IPS-20b (cell line): ENCODE data around the gene NDUFB10.

Experiments
- H3K27ac ChIP-seq: one replicate; pipeline ENCODE4 v1.5.1; 2013; ENCODE audit warnings: low read length
- H3K27me3 ChIP-seq: 2 replicates; pipeline ENCODE4 v1.6.1; 2013; ENCODE audit warnings: mild to moderate bottlenecking, low read length, inconsistent platforms; ENCODE audit not compliant: insufficient read depth
- H3K36me3 ChIP-seq: 2 replicates; pipeline ENCODE4 v1.6.1; 2013; ENCODE audit warnings: low read depth, mild to moderate bottlenecking, inconsistent platforms, low read length, moderate library complexity; ENCODE audit not compliant: insufficient read depth
- H3K4me1 ChIP-seq: 2 replicates; pipeline ENCODE4 v1.6.1; 2013; ENCODE audit warnings: mild to moderate bottlenecking, control low read depth, inconsistent platforms, low read length, moderate library complexity; ENCODE audit not compliant: insufficient read depth
- H3K4me3 ChIP-seq: 2 replicates; pipeline ENCODE4 v1.5.1; 2013; ENCODE audit warnings: mild to moderate bottlenecking, low read length, inconsistent platforms
- H3K9ac ChIP-seq: 2 replicates; pipeline ENCODE4 v1.6.1; 2013; ENCODE audit warnings: low read depth, mild to moderate bottlenecking, inconsistent platforms, low read length, moderate library complexity
- H3K9me3 ChIP-seq: 2 replicates; pipeline ENCODE4 v1.6.1; 2013; ENCODE audit warnings: mild to moderate bottlenecking, low read depth, low read length, inconsistent platforms; ENCODE audit not compliant: insufficient read depth

Gene NDUFB10

GRCh38 chr16:1985466-1986150, 26.3 kb downstream of the NDUFB10 start:
- Histone ChIP-seq H3K27me3 (peaks cover 51% of the 10 kb centered on the region), H3K9ac (peak overlapping the region; percentile 90; the same call in 1 of the 2 replicates), H3K4me1 (peaks cover 16% of the 10 kb centered on the region; the same call in 1 of the 2 replicates), H3K9me3 (no peaks in the 10 kb centered on the region), H3K27ac (no peak overlapping the region), H3K4me3 (peak overlapping the region; percentile 91; the same call in 1 of the 2 replicates), H3K36me3 (peaks cover 22% of the 10 kb centered on the region)

- Histone ChIP-seq H3K27me3 (peaks cover 49% of the 10 kb centered on the region), H3K9ac (no peak overlapping the region), H3K9me3 (no peaks in the 10 kb centered on the region), H3K36me3 (peaks cover 22% of the 10 kb centered on the region), H3K4me1 (peaks cover 21% of the 10 kb centered on the region; the same call in 1 of the 2 replicates), H3K27ac (no peak overlapping the region), H3K4me3 (no peak overlapping the region)
These were observed 27.9 kb downstream of the NDUFB10 start for GRCh38 chr16:1987198-1987597.

- peak within 1 kb of the TSS; percentile 68; the same call in 1 of the 2 replicates for H3K9ac ChIP-seq
- H3K27me3 ChIP-seq, result peaks cover 44% of the 10 kb centered on the region
- H3K36me3 ChIP-seq, result peaks cover 22% of the 10 kb centered on the region
- H3K4me1 ChIP-seq, result peaks cover 21% of the 10 kb centered on the region; the same call in 1 of the 2 replicates
- no peak within 1 kb of the TSS for H3K27ac ChIP-seq
- peak within 1 kb of the TSS; percentile 80 for H3K4me3 ChIP-seq
- H3K9me3 ChIP-seq, result no peaks in the 10 kb centered on the region
These were observed 30.1 kb downstream of the NDUFB10 start, which contains the start of gene SYNGR3 for GRCh38 chr16:1989209-1990100. SYNGR3 (plus strand) TSS chr16:1989970; CDS start chr16:1990103, 133 bp downstream.

- H3K4me1 ChIP-seq, result peaks cover 18% of the 10 kb centered on the region; the same call in 1 of the 2 replicates
- no peak overlapping the region for H3K27ac ChIP-seq
- peaks cover 21% of the 10 kb centered on the region for H3K36me3 ChIP-seq
- no peak overlapping the region for H3K9ac ChIP-seq
- peak overlapping the region; percentile 80; the same call in 1 of the 2 replicates for H3K4me3 ChIP-seq
- H3K9me3 ChIP-seq, result no peaks in the 10 kb centered on the region
- peaks cover 44% of the 10 kb centered on the region for H3K27me3 ChIP-seq
These were observed 30.7 kb downstream of the NDUFB10 start for GRCh38 chr16:1990101-1990350.

DNA sequence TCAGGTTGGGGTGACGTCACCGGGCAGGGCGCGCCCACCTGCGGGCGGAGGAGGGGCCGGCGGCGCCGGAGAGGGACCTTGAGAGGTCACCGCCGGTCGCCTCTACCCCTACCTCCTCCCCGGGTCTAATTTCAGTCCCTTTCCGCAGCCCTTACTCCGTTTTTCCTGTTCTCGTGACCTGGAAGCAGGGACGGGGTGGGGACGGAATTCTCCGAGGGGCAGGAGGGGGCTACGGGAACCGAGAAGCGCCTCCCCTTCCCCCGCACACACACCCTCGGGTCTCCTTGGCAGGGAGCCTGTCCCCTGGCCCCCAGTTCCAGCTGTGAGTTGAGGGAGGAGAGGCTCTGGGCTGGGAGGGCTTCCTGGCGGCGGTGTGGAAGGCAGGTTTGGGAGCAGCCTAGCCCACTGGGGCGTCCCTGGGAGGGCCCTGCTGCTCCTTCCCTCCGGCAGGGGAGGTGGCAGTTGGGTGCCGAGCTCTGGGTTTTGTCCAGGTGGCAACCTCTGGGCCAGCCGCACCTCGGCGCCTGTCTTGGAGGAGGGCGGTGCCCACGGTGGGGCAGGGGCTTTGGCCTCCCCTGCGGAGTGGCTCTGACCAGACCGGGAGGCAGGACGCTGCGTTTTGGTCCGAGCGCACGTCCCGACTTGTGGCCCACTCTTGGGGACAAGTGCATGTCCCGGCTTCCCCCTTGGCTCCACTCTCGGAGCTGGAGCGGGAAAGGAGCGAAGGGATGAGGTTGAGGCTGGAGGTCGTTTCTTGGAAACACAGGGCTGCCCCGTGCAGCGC, 31.2 kb downstream of the NDUFB10 start:
- H3K4me3 ChIP-seq, result peak overlapping the region; percentile 80

GRCh38 chr16:1991135-1991551, 31.8 kb downstream of the NDUFB10 start:
- H3K9me3 ChIP-seq, result no peaks in the 10 kb centered on the region
- H3K27me3 ChIP-seq, result peaks cover 44% of the 10 kb centered on the region
- H3K4me3 ChIP-seq, result peak overlapping the region; percentile 80
- peak overlapping the region; percentile 68; the same call in 1 of the 2 replicates for H3K9ac ChIP-seq
- H3K36me3 ChIP-seq, result peaks cover 10% of the 10 kb centered on the region
- H3K27ac ChIP-seq, result no peak overlapping the region
- H3K4me1 ChIP-seq, result peaks cover 17% of the 10 kb centered on the region; the same call in 1 of the 2 replicates

More for the DNA sequence above, 31.2 kb downstream of the NDUFB10 start:
- H3K9me3 ChIP-seq, result no peaks in the 10 kb centered on the region
- H3K9ac ChIP-seq, result peak overlapping the region; percentile 68; the same call in 1 of the 2 replicates
- peaks cover 17% of the 10 kb centered on the region; the same call in 1 of the 2 replicates for H3K4me1 ChIP-seq
- peaks cover 16% of the 10 kb centered on the region for H3K36me3 ChIP-seq
- peaks cover 44% of the 10 kb centered on the region for H3K27me3 ChIP-seq
- H3K27ac ChIP-seq, result no peak overlapping the region

- Histone ChIP-seq H3K27ac (no peak overlapping the region), H3K27me3 (peaks cover 44% of the 10 kb centered on the region), H3K9me3 (no peaks in the 10 kb centered on the region), H3K36me3 (peaks cover 5% of the 10 kb centered on the region), H3K4me3 (peak overlapping the region; percentile 80; the same call in 1 of the 2 replicates), H3K4me1 (peaks cover 17% of the 10 kb centered on the region; the same call in 1 of the 2 replicates), H3K9ac (no peak overlapping the region)
These were observed 32.2 kb downstream of the NDUFB10 start for GRCh38 chr16:1991588-1991947.

GRCh38 chr16:1991948-1992703, 32.8 kb downstream of the NDUFB10 start:
- H3K27ac ChIP-seq, result no peak overlapping the region
- peak overlapping the region; percentile 80; the same call in 1 of the 2 replicates for H3K4me3 ChIP-seq
- peaks cover 17% of the 10 kb centered on the region; the same call in 1 of the 2 replicates for H3K4me1 ChIP-seq
- no peaks in the 10 kb centered on the region for H3K9me3 ChIP-seq
- peak overlapping the region; percentile 59; the same call in 1 of the 2 replicates for H3K9ac ChIP-seq
- H3K36me3 ChIP-seq, result peaks cover 6% of the 10 kb centered on the region
- peaks cover 44% of the 10 kb centered on the region for H3K27me3 ChIP-seq

DNA sequence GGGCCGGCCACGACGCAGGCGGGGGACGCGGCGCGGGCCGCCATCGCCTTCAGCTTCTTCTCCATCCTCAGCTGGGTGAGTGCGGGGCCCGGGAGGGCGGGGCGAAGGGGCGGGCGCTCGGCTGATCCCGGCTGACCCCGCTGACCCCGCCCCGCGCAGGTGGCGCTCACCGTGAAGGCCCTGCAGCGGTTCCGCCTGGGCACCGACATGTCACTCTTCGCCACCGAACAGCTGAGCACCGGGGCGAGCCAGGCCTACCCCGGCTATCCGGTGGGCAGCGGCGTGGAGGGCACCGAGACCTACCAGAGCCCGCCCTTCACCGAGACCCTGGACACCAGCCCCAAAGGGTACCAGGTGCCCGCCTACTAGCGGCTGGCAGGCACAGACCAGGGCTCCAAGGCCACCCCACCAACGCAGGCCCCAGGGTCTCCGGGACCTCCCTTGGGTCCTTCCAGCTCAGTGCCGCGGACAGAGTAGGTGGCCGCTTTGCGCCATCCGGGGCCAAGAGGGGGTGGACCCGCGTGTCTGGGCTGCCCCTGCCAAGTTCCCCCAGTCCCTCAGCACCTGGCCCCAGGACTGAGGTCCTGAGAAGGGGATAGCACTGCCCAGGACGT, 33.5 kb downstream of the NDUFB10 start:
- Histone ChIP-seq H3K27me3 (peaks cover 43% of the 10 kb centered on the region), H3K9ac (peak overlapping the region; percentile 59; the same call in 1 of the 2 replicates), H3K4me1 (peaks cover 17% of the 10 kb centered on the region; the same call in 1 of the 2 replicates), H3K4me3 (peak overlapping the region; percentile 56; the same call in 1 of the 2 replicates), H3K9me3 (no peaks in the 10 kb centered on the region), H3K36me3 (peaks cover 13% of the 10 kb centered on the region), H3K27ac (no peak overlapping the region)

DNA sequence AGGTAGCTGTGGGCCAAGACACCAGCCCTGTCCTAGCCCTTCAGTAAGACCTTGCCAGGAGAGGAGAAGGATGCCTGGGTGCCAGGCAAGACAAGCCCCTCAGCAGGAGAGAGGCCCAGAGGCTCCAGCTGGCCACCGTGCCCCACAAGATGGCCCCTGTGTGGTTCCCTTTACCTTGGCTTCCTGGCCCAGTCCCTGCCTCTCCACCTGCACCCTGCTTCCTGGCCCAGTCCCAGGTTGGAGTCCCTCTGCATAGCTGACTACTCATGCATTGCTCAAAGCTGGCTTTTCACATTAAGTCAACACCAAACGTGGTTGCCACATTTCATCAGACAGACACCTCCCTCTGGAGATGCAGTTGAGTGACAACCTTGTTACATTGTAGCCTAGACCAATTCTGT, 34.4 kb downstream of the NDUFB10 start:
- peaks cover 17% of the 10 kb centered on the region; the same call in 1 of the 2 replicates for H3K4me1 ChIP-seq
- no peak overlapping the region for H3K4me3 ChIP-seq
- H3K36me3 ChIP-seq, result peaks cover 18% of the 10 kb centered on the region
- no peak overlapping the region for H3K9ac ChIP-seq
- H3K9me3 ChIP-seq, result no peaks in the 10 kb centered on the region
- H3K27me3 ChIP-seq, result peaks cover 34% of the 10 kb centered on the region
- H3K27ac ChIP-seq, result no peak overlapping the region
